K562 (cell line): ENCODE data around the gene TRIM73. TPM values are rescaled to one million over a fixed set of nuclear protein-coding genes. Genes with fewer than 3 reads are reported as not detected.
"Not testable (repeated sequence)": the region's sequence is repeated elsewhere in the genome, so short reads cannot be mapped to it uniquely, and the experiment has no call there.

ENCODE experiments used
- ATAC-seq: fragments of 200-7000 bp; cut with Tn5 transposase; 3 replicates; pipeline ENCODE4 v1.9.1; 2020; ENCODE audit warnings: moderate library complexity
- BruUV-seq: library from RNA; stranded (reverse); fragments of 400-500 nt; replicated peaks from 2 replicates; lab custom pipeline; 2021; lab: Mats Ljungman, UMichigan
- CTCF ChIA-PET: fragments of 300-600 bp; formaldehyde crosslinking; extraction: SDS; loops from one replicate; lab custom pipeline; 2021; ENCODE audit warnings: low intra/inter-chr PET ratio; lab: Yijun Ruan, JAX
- POLR2A ChIA-PET: fragments of 300-600, 350-650 bp; sonication (Branson Sonifier 250); formaldehyde crosslinking; extraction: SDS; loops from one replicate; lab custom pipeline; 2021; ENCODE audit warnings: antibody characterized with exemption, inconsistent platforms; lab: Yijun Ruan, JAX
- DNase-seq, 4 experiments: peaks; one replicate each; pipeline versions ENCODE4 v3.0.0 to v3.0.0-alpha.2; 2011 to 2018; ENCODE audit warnings: low spot score in 3 of 4, mixed read lengths in 3 of 4; ENCODE audit errors: extremely low read depth in 1 of 4
- FAIRE-seq: peaks from 2 replicates; lab custom pipeline; 2011; peaks lifted over from hg19 to GRCh38; lab: Jason Lieb, UNC
- H2AFZ ChIP-seq: 2 replicates; pipeline ENCODE4 v1.6.0; 2011; ENCODE audit warnings: low read depth, low read length, control low read depth, inconsistent platforms
- H3K27ac ChIP-seq: fragments of 200-600 bp; 3 replicates; pipeline ENCODE4 v1.8.0; 2011; ENCODE audit warnings: low read depth, mild to moderate bottlenecking, control low read depth, inconsistent platforms, low read length, moderate library complexity, mixed read lengths; ENCODE audit errors: extremely low read depth
- H3K27me3 ChIP-seq, 2 experiments: fragments of 300-600 bp in 1 of 2; 2 replicates in 1 of 2; 3 replicates in 1 of 2; pipeline versions ENCODE4 v1.6.0 to v1.8.0; 2011; ENCODE audit warnings: inconsistent platforms in 2 of 2, low read length in 2 of 2, mild to moderate bottlenecking in 1 of 2, mixed read lengths in 1 of 2, moderate library complexity in 1 of 2; ENCODE audit not compliant: control insufficient read depth in 2 of 2, insufficient read depth in 2 of 2
- H3K36me3 ChIP-seq: fragments of 300-600 bp; 3 replicates; pipeline ENCODE4 v1.8.0; 2011; ENCODE audit warnings: mild to moderate bottlenecking, low read length, inconsistent platforms; ENCODE audit not compliant: control insufficient read depth, insufficient read depth
- H3K4me1 ChIP-seq, 2 experiments: fragments of 200-600 bp in 1 of 2; replicated peaks in 1 of 2; 2 replicates in 1 of 2; 3 replicates in 1 of 2; pipeline versions ENCODE4 v1.5.1 to v1.8.0; 2011; ENCODE audit warnings: inconsistent platforms in 2 of 2, low read length in 2 of 2, mild to moderate bottlenecking in 1 of 2, mixed read lengths in 1 of 2, moderate library complexity in 1 of 2; ENCODE audit not compliant: control insufficient read depth in 2 of 2, insufficient read depth in 2 of 2
- H3K4me2 ChIP-seq: 2 replicates; pipeline ENCODE4 v1.6.1; 2011; ENCODE audit warnings: low read length, control low read depth, inconsistent platforms, mixed read lengths; ENCODE audit not compliant: insufficient read depth
- H3K4me3 ChIP-seq: fragments of 200-600 bp; sonication (generic), shearing (Covaris generic); 2 replicates; pipeline ENCODE4 v1.5.1; 2016; ENCODE audit warnings: control low read depth, inconsistent platforms
- H3K79me2 ChIP-seq: fragments of 200-600 bp; 3 replicates; pipeline ENCODE4 v1.8.0; 2011; ENCODE audit warnings: low read length, inconsistent platforms; ENCODE audit not compliant: control insufficient read depth, insufficient read depth
- H3K9ac ChIP-seq, 2 experiments: 2 replicates each; pipeline versions ENCODE4 v1.6.0 to v1.6.1; 2011; ENCODE audit warnings: low read depth in 2 of 2, low read length in 2 of 2, control low read depth in 1 of 2, inconsistent platforms in 1 of 2, mild to moderate bottlenecking in 1 of 2, mixed read lengths in 1 of 2; ENCODE audit not compliant: insufficient read depth in 1 of 2
- H3K9me1 ChIP-seq: one replicate; pipeline ENCODE4 v1.6.0; 2011; ENCODE audit warnings: inconsistent platforms, mild to moderate bottlenecking, low read length, moderate library complexity; ENCODE audit not compliant: control insufficient read depth, insufficient read depth
- H3K9me3 ChIP-seq: replicated peaks from 2 replicates; pipeline ENCODE4 v1.5.1; 2011; ENCODE audit warnings: low read depth, low read length, inconsistent platforms; ENCODE audit not compliant: control insufficient read depth, insufficient read depth
- H4K20me1 ChIP-seq: replicated peaks from 2 replicates; pipeline ENCODE4 v1.6.1; 2011; ENCODE audit warnings: low read length, inconsistent platforms, mixed read lengths; ENCODE audit not compliant: control insufficient read depth, insufficient read depth
- NFIC ChIP-seq: fragments of 450-650 bp; IDR thresholded peaks from 2 replicates; pipeline ENCODE4 v1.6.1; 2017; ENCODE audit warnings: mild to moderate bottlenecking, inconsistent platforms
- POLR2AphosphoS5 ChIP-seq: IDR thresholded peaks from 2 replicates; pipeline ENCODE4 v1.6.1; 2011; ENCODE audit warnings: mild to moderate bottlenecking, low read depth, low read length, moderate library complexity; ENCODE audit not compliant: control insufficient read depth, insufficient read depth
- POLR2G ChIP-seq: fragments of 200-400 bp; formaldehyde crosslinking; IDR thresholded peaks from 2 replicates; pipeline ENCODE4 v1.6.1; 2017; ENCODE audit warnings: low read depth, mild to moderate bottlenecking, antibody characterized with exemption, low read length, moderate library complexity
- RBFOX2 ChIP-seq: fragments of 200-400 bp; formaldehyde crosslinking; IDR thresholded peaks from 2 replicates; pipeline ENCODE4 v1.6.1; 2017; ENCODE audit warnings: low read depth, mild to moderate bottlenecking, low read length, moderate library complexity
- RBM22 ChIP-seq: fragments of 200-400 bp; formaldehyde crosslinking; IDR thresholded peaks from 2 replicates; pipeline ENCODE4 v1.6.1; 2018; ENCODE audit warnings: low read length, low read depth; ENCODE audit not compliant: poor library complexity, severe bottlenecking
- WGBS: fragments of 100-300 bp; shearing (Covaris generic); methylation state at CpG from one replicate; pipeline ENCODE4 v1.1.6; 2016; ENCODE audit warnings: low coverage, mixed read lengths; ENCODE audit not compliant: insufficient coverage; ENCODE audit errors: missing lambda C conversion rate; 5-methylcytosine and 5-hydroxymethylcytosine counted together
- in situ Hi-C: fragments of 300-500 bp; cut with MboI; formaldehyde crosslinking; loops from 4 replicates; pipeline ENCODE4 v1.15.0; 2018; ENCODE audit warnings: inconsistent platforms, mixed read lengths
- intact Hi-C: fragments of 100-400 bp; cut with micrococcal nuclease; formaldehyde crosslinking; loops from 2 replicates; pipeline ENCODE4 v1.14.2; 2022
- polyA plus RNA-seq, 8 experiments: library from polyadenylated mRNA; depleted of rRNA in 4 of 8; stranded (reverse) in 5 of 8; unstranded in 3 of 8; fragments of >200 nt; fragmentation: Nextera tagmentation in 2 of 8; fragmentation: Illumina TruSeq in 1 of 8; extraction: Ambion mirVana in 2 of 8; extraction: Trizol in 1 of 8; gene quantifications; 2 replicates each; pipeline versions ENCODE4 v1.2.1 to v1.2.3, GENCODE V29; 2011 to 2014; ENCODE audit warnings: inconsistent platforms in 1 of 8, missing spikeins in 1 of 8
- total RNA-seq, 7 experiments: library from RNA; depleted of rRNA in 6 of 7; stranded (reverse); fragments of >200 nt in 6 of 7; fragmentation: Illumina TruSeq in 2 of 7; extraction: Trizol in 2 of 7; gene quantifications; 2 replicates each; pipeline versions ENCODE4 v1.2.1 to v1.2.3, GENCODE V29; 2011 to 2021; ENCODE audit warnings: low replicate concordance in 1 of 7

Gene TRIM73
- total and polyA plus RNA-seq, 9 of the 15 experiments (the other 6 are each of a cell fraction or from before 2014, with no cell fraction given), result 0.04 to 1.2 (median 0.80) TPM; not detected in 4

GRCh38 chr7:75415428-75415817 lies 20.0 kb downstream of the TRIM73 start:
- 90% methylated on average over 4 of the region's 11 CpGs for WGBS
- H3K9me3 ChIP-seq, ATAC-seq, H3K27me3 ChIP-seq, BruUV-seq, POLR2A ChIA-PET, FAIRE-seq, intact Hi-C loops, H3K9ac ChIP-seq, DNase-seq, in situ Hi-C loops, H3K9me1 ChIP-seq, H2AFZ ChIP-seq, H3K4me2 ChIP-seq, H3K27ac ChIP-seq, H3K4me3 ChIP-seq, H3K4me1 ChIP-seq, CTCF ChIA-PET, H4K20me1 ChIP-seq, H3K79me2 ChIP-seq: not testable (repeated sequence)
- peak; percentile 35; the same call in 1 of the 2 replicates for TF ChIP-seq POLR2AphosphoS5
- H3K36me3 ChIP-seq, result peaks cover 29% of the 10 kb centered on the region; the same call in 1 of the 3 replicates

GRCh38 chr7:75415829-75416373 lies 20.5 kb downstream of the TRIM73 start:
- CTCF ChIA-PET, POLR2A ChIA-PET, H3K9ac ChIP-seq, H3K9me1 ChIP-seq, H3K79me2 ChIP-seq, FAIRE-seq, H3K27ac ChIP-seq, DNase-seq, H3K4me3 ChIP-seq, intact Hi-C loops, ATAC-seq, H3K27me3 ChIP-seq, H3K4me2 ChIP-seq, in situ Hi-C loops, H4K20me1 ChIP-seq, H3K4me1 ChIP-seq, H2AFZ ChIP-seq, BruUV-seq, H3K9me3 ChIP-seq: not testable (repeated sequence)
- 85% methylated on average over 7 of the region's 27 CpGs for WGBS
- peak; percentile 37 for TF ChIP-seq RBM22
- TF ChIP-seq NFIC, result 0 out of 2 replicates have a peak, but pooled peaks have one; percentile 28
- peak; percentile 58 for TF ChIP-seq RBFOX2
- peak; percentile 53; the same call in 1 of the 2 replicates for TF ChIP-seq POLR2G
- peaks cover 32% of the 10 kb centered on the region; the same call in 1 of the 3 replicates for H3K36me3 ChIP-seq
